ENCODE results near the gene ZBTB7B.
A peak's percentile ranks its signal among the peaks of the same experiment; 100 is the strongest.

The ZBTB7B gene

DNA sequence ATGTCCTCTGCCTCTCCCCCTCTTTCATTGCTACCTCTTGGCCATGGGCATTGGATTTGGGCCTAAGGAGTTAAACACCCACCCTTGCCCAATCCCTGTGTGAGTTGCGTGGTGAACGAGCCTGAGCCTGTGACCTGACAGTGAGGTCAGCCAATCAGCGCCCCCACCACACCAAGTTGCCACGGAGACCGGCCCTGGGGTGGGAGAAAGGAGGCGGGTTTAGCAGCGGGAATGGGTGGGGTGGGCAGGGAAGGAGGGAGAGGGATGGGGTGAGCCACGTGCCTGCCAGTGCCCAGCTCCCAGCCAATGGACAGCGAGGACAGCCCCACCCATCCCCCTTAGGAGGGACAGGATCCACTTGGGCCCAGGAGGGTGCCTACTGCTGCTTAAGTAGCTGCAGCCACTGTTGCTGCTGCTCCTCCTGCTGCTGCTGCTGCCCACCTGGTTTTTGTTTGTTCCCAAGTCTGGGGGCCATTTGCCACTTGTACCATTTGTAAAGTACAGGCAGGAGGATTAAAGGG is 9.5 kb downstream of the ZBTB7B start:
- Histone ChIP-seq H3K27me3 (no peaks in the 10 kb centered on the region), H3K4me2 (peak overlapping the region; percentile 100), H3K9ac (no peak overlapping the region), H3K27ac (peak overlapping the region; percentile 78), H3K36me3 (peaks cover 35% of the 10 kb centered on the region), H3K4me1 (peaks cover 99% of the 10 kb centered on the region), H4K20me1 (peaks cover 59% of the 10 kb centered on the region; the same call in 1 of the 2 replicates), H3K9me3 (no peaks in the 10 kb centered on the region), H3K4me3 (no peak overlapping the region)
- no peak for TF ChIP-seq Cebpa-rat (IDR thresholded peaks at IDR 0.05)

DNA sequence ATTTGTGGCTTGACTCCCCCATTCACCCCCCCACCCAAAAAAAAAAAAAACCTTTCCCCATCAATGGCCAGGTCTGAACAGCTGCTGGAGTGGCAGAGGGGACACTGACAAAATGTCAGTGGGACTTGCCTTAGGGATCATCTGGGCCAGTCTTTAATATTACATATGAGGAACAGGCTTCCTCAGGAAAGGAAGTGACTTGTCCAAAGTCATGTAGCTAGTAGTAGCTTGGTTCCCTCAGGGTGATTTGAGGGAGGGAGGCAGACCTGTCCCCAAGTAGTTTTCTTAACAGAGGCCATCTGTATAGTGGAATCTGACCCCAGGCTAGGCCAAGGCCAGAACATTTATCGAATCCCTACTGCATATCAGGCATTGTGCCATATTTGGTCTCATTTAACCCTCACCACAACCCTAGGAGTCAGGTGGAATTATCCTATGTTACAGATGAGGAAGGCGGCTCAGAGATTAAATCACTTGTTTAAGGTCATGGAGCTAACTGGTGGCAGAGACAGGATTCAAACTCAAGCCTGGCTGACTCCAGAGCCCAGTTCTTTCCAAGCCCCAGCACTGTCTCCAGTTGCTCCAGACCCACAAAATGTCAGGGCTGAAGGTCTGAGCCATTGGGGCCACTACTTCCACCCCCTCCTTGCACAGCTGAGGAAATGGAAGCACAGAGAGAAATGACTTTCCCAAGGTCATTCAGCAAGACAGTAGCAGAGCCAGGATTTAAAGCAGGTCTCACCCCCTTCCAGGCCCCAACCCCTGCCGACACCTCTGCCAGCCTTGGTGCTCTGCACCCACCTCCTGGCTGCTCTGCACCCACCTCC is 10.4 kb downstream of the ZBTB7B start:
- Histone ChIP-seq H3K27ac (peak overlapping the region; percentile 38), H3K4me1 (peaks cover 97% of the 10 kb centered on the region), H3K27me3 (no peaks in the 10 kb centered on the region), H3K36me3 (peaks cover 35% of the 10 kb centered on the region), H4K20me1 (peaks cover 50% of the 10 kb centered on the region; the same call in 1 of the 2 replicates), H3K9ac (peak overlapping the region; percentile 58; the same call in 1 of the 2 replicates), H3K9me3 (no peaks in the 10 kb centered on the region), H3K4me2 (peak overlapping the region; percentile 100), H3K4me3 (no peak overlapping the region)
- TF ChIP-seq Cebpa-rat (IDR thresholded peaks at IDR 0.05) = no peak

DNA sequence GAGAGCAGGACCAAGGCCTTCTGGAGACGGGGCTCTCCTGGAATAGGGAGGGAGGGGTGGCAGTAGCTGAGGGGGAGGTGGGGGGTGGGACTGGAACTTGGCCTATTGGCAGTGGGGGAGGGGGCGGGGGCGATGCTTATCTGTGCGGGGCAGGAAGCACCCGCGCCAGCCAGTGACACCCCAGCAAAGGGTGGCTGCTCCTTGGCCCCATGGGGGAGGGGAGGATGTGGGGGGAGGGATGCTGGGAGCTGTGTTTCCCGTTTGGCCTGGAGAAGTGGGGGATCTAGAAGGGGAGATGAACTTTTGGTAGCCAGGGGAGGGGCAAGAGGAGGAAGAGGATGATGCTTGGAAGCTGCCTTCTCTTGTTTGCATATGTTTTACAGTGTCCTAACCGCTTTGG is 11.0 kb downstream of the ZBTB7B start:
- no peak overlapping the region for H3K4me3 ChIP-seq
- H3K9ac ChIP-seq = peak overlapping the region; percentile 24; the same call in 1 of the 2 replicates
- H4K20me1 ChIP-seq = peaks cover 46% of the 10 kb centered on the region; the same call in 1 of the 2 replicates
- H3K4me1 ChIP-seq = peaks cover 97% of the 10 kb centered on the region
- no peak for TF ChIP-seq Cebpa-rat (IDR thresholded peaks at IDR 0.05)
- H3K27me3 ChIP-seq = no peaks in the 10 kb centered on the region
- H3K36me3 ChIP-seq = peaks cover 35% of the 10 kb centered on the region
- no peaks in the 10 kb centered on the region for H3K9me3 ChIP-seq
- peak overlapping the region; percentile 100 for H3K4me2 ChIP-seq
- peak overlapping the region; percentile 31; the same call in 1 of the 2 replicates for H3K27ac ChIP-seq

DNA sequence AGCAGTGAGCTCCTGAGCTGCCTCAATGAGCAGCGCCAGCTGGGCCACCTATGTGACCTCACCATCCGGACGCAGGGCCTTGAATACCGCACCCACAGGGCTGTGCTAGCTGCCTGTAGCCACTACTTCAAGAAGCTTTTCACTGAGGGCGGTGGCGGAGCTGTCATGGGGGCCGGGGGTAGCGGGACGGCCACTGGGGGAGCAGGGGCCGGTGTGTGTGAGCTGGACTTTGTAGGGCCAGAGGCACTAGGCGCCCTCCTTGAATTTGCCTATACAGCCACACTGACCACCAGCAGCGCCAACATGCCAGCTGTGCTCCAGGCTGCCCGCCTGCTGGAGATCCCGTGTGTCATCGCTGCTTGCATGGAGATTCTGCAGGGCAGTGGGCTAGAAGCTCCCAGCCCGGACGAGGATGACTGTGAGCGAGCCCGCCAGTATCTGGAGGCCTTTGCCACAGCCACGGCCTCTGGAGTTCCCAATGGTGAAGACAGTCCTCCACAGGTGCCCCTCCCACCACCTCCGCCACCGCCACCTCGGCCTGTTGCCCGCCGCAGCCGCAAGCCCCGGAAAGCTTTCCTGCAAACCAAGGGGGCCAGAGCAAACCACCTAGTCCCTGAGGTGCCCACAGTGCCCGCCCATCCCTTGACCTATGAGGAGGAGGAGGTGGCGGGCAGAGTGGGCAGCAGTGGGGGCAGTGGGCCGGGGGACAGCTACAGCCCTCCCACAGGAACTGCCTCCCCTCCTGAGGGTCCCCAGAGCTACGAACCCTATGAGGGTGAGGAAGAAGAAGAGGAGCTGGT is 12.3 kb downstream of the ZBTB7B start:
- no peak for TF ChIP-seq Cebpa-rat (IDR thresholded peaks at IDR 0.05)
- Histone ChIP-seq H3K27ac (peak overlapping the region; percentile 31; the same call in 1 of the 2 replicates), H3K27me3 (no peaks in the 10 kb centered on the region)

DNA sequence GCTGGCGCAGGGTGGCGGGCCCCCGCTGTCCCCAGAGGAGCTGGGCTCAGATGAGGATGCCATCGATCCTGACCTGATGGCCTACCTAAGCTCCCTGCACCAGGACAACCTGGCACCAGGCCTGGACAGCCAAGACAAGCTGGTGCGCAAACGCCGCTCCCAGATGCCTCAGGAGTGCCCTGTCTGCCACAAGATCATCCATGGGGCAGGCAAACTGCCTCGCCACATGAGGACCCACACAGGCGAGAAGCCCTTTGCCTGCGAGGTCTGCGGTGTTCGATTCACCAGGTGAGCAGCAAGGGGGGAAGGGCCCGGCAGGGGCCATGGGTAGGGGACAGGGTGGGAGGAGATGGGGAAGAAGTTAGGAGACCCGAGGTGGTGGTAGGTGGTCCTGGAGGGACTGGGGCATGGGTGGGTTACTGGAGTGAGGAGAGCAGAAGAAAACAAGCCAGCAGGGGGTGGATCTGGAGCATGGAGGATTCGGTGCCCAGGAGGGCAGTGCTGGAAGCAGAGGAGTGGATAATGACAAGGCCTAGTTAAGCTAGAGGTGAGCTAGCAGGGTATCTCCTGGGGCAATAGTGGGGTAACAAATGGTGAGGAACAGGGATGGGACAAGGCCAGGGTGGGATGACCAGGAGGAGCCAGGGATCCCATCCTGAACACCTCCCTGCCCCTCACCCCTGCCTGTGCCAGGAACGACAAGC is 13.1 kb downstream of the ZBTB7B start:
- Histone ChIP-seq H3K27ac (peak overlapping the region; percentile 13), H3K9me3 (no peaks in the 10 kb centered on the region), H3K9ac (no peak overlapping the region), H4K20me1 (peaks cover 46% of the 10 kb centered on the region; the same call in 1 of the 2 replicates), H3K4me2 (peak overlapping the region; percentile 95), H3K27me3 (no peaks in the 10 kb centered on the region), H3K36me3 (peaks cover 39% of the 10 kb centered on the region), H3K4me1 (peaks cover 91% of the 10 kb centered on the region), H3K4me3 (no peak overlapping the region; the same call in 1 of the 2 replicates)
- TF ChIP-seq Cebpa-rat (IDR thresholded peaks at IDR 0.05) = no peak

More for the DNA sequence above, 12.3 kb downstream of the ZBTB7B start:
- 0 out of 2 replicates have a peak overlapping the region, but pooled peaks have one; percentile 24 for H3K9ac ChIP-seq
- peaks cover 97% of the 10 kb centered on the region for H3K4me1 ChIP-seq
- peak overlapping the region; percentile 95 for H3K4me2 ChIP-seq
- no peak overlapping the region for H3K4me3 ChIP-seq
- H3K36me3 ChIP-seq = peaks cover 39% of the 10 kb centered on the region
- no peaks in the 10 kb centered on the region for H3K9me3 ChIP-seq
- peaks cover 46% of the 10 kb centered on the region; the same call in 1 of the 2 replicates for H4K20me1 ChIP-seq

DNA sequence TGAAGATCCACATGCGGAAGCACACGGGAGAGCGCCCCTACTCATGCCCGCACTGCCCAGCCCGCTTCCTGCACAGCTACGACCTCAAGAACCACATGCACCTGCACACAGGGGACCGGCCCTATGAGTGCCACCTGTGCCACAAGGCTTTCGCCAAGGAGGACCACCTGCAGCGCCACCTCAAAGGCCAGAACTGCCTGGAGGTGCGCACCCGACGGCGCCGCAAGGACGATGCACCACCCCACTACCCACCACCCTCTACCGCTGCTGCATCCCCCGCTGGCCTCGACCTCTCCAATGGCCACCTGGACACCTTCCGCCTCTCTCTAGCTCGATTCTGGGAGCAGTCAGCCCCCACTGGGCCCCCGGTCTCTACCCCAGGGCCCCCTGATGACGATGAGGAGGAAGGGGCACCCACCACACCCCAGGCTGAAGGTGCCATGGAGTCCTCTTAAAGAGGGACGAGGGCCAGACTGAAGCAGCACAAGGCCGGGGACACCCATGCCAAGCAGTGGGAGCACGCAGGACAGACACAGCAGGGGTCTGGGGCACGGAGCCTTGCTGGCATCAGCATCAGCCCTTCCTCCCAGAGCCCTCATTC is 13.7 kb downstream of the ZBTB7B start:
- Histone ChIP-seq H3K9me3 (no peaks in the 10 kb centered on the region), H3K36me3 (peaks cover 34% of the 10 kb centered on the region), H3K9ac (peak overlapping the region; percentile 63; the same call in 1 of the 2 replicates), H3K4me2 (peak overlapping the region; percentile 95), H3K4me3 (peak overlapping the region; percentile 63; the same call in 1 of the 2 replicates), H3K27me3 (no peaks in the 10 kb centered on the region), H3K4me1 (peaks cover 84% of the 10 kb centered on the region), H4K20me1 (peaks cover 46% of the 10 kb centered on the region; the same call in 1 of the 2 replicates), H3K27ac (peak overlapping the region; percentile 71; the same call in 1 of the 2 replicates)
- no peak for TF ChIP-seq Cebpa-rat (IDR thresholded peaks at IDR 0.05)

DNA sequence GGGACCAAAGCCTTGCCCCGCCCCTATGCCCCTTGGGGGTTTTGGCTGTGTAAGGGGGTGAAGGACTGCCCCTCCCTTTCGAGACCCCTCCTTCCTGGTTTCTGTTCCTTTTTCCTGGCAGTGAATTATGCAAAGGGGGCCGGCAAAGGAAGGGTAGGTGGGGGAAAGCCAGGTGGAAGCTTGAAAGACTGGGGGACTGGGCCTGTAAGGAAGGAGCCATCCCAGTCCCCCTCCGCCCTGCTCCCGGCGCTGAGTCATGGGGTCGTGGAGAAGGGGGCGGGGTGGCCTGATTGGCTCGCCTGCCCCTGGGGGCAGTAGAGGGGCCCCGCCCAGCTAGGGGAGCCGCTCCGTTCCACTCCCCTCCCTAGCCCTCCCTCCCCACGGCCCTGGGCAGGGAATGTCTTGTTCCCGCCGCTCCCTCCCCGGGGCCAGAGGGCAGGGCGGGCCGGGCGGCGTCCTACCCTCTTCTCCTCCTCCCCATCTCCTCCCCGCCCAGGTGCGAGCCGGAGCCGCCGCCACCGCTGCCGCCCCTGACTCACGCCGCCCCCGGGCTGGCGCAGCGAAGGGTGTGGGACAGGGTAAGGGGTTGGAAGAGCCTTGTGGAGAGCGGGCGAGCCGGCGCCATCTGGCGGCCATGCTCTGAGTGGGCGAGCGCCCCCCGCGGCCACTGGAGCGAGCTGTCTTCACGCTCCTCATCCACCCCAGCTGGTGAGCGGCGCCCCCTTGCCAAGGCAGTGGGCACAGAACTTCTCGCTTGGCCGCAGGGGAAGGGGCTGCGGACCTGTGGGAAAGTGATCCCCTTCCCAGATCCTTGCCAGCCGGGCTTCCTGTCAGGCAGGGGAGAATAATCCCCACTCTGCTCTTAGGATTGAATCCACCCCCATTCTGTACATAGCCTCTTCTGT is 14.7 kb downstream of the ZBTB7B start:
- Histone ChIP-seq H4K20me1 (peaks cover 42% of the 10 kb centered on the region; the same call in 1 of the 2 replicates), H3K9ac (peak overlapping the region; percentile 63)
- TF ChIP-seq Cebpa-rat (IDR thresholded peaks at IDR 0.05) = no peak

DNA sequence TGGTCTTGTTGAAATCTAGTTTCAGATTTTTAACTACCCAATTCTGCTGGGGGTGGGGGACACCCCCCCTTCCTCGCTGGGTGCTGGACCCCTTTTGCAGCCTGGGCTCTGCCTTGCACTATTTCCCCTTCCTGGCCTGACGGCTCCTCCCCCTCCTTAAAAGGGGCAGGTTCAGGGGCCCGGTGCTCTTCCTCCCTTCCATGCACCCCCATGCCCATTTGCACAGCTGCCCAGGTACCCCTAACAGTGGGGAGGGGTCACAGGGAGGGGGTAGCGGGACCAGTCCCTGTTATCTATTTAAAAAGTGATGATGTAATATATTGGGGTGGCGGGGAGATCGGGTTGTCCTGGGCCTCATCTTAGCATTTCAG is 15.3 kb downstream of the ZBTB7B start:
- H3K27me3 ChIP-seq = no peaks in the 10 kb centered on the region
- peak overlapping the region; percentile 63 for H3K4me3 ChIP-seq
- peaks cover 36% of the 10 kb centered on the region; the same call in 1 of the 2 replicates for H4K20me1 ChIP-seq
- peaks cover 34% of the 10 kb centered on the region for H3K36me3 ChIP-seq
- TF ChIP-seq Cebpa-rat (IDR thresholded peaks at IDR 0.05) = no peak
- no peaks in the 10 kb centered on the region for H3K9me3 ChIP-seq
- peak overlapping the region; percentile 71 for H3K27ac ChIP-seq
- peak overlapping the region; percentile 95 for H3K4me2 ChIP-seq
- H3K4me1 ChIP-seq = peaks cover 75% of the 10 kb centered on the region
- H3K9ac ChIP-seq = peak overlapping the region; percentile 63

More for the DNA sequence above, 14.7 kb downstream of the ZBTB7B start:
- peak overlapping the region; percentile 71 for H3K27ac ChIP-seq
- no peaks in the 10 kb centered on the region for H3K27me3 ChIP-seq
- peaks cover 34% of the 10 kb centered on the region for H3K36me3 ChIP-seq
- peaks cover 75% of the 10 kb centered on the region for H3K4me1 ChIP-seq
- peak overlapping the region; percentile 63 for H3K4me3 ChIP-seq
- H3K4me2 ChIP-seq = peak overlapping the region; percentile 95
- H3K9me3 ChIP-seq = no peaks in the 10 kb centered on the region

Measured in BLaER1 (cell line).